ENCODE measurements around the gene B9D1. TPM values are rescaled to one million over a fixed set of nuclear protein-coding genes. Genes with fewer than 3 reads are reported as not detected.
A peak's percentile ranks its signal among the peaks of the same experiment; 100 is the strongest.

The B9D1 gene
- total RNA-seq = 16.1 and 39.7 TPM in 2 replicates

- DNase-seq (ENCODE audit: low read depth, low spot score) = peak; percentile 69
Measured at GRCh38 chr17:19362277-19363113, at the start of gene B9D1. Gene B9D1, minus strand, starts transcription at chr17:19362723. Its CDS starts 154 bp downstream, at chr17:19362569.

GRCh38 chr17:19411631-19412030, 49.1 kb upstream of the B9D1 start:
- DNase-seq (ENCODE audit: low read depth, low spot score) = no peak

- DNase-seq (ENCODE audit: low read depth, low spot score) = no peak
Measured at GRCh38 chr17:19410875-19411620, 48.5 kb upstream of the B9D1 start, which contains the start of gene RNF112. Gene RNF112, plus strand, starts transcription at chr17:19411232. Its CDS starts 177 bp downstream, at chr17:19411409.

- DNase-seq (ENCODE audit: low read depth, low spot score) = no peak
Measured at GRCh38 chr17:19410091-19410490, 47.6 kb upstream of the B9D1 start.

GRCh38 chr17:19409509-19409908, 47.0 kb upstream of the B9D1 start:
- no peak for DNase-seq (ENCODE audit: low read depth, low spot score)

- no peak for DNase-seq (ENCODE audit: low read depth, low spot score)
Measured at GRCh38 chr17:19409066-19409465, 46.5 kb upstream of the B9D1 start.

GRCh38 chr17:19408346-19408710, 45.8 kb upstream of the B9D1 start:
- no peak for DNase-seq (ENCODE audit: low read depth, low spot score)

GRCh38 chr17:19407601-19408345, 45.2 kb upstream of the B9D1 start:
- DNase-seq (ENCODE audit: low read depth, low spot score) = no peak

- DNase-seq (ENCODE audit: low read depth, low spot score) = no peak
Measured at GRCh38 chr17:19405114-19405513, 42.6 kb upstream of the B9D1 start.

GRCh38 chr17:19404264-19404663, 41.7 kb upstream of the B9D1 start:
- DNase-seq (ENCODE audit: low read depth, low spot score) = no peak

GRCh38 chr17:19403021-19403420, 40.5 kb upstream of the B9D1 start:
- DNase-seq (ENCODE audit: low read depth, low spot score) = no peak

GRCh38 chr17:19402171-19402570, 39.6 kb upstream of the B9D1 start:
- no peak for DNase-seq (ENCODE audit: low read depth, low spot score)

- no peak for DNase-seq (ENCODE audit: low read depth, low spot score)
Measured at GRCh38 chr17:19401321-19402010, 38.9 kb upstream of the B9D1 start.

- DNase-seq (ENCODE audit: low read depth, low spot score) = no peak
Measured at GRCh38 chr17:19399750-19400450, 37.4 kb upstream of the B9D1 start.

- DNase-seq (ENCODE audit: low read depth, low spot score) = peak; percentile 60
Measured at GRCh38 chr17:19398301-19399181, 36.0 kb upstream of the B9D1 start.

- DNase-seq (ENCODE audit: low read depth, low spot score) = no peak
Measured at GRCh38 chr17:19397556-19398041, 35.1 kb upstream of the B9D1 start.

GRCh38 chr17:19392303-19392702, 29.8 kb upstream of the B9D1 start:
- DNase-seq (ENCODE audit: low read depth, low spot score) = no peak

GRCh38 chr17:19391432-19391831, 28.9 kb upstream of the B9D1 start:
- no peak for DNase-seq (ENCODE audit: low read depth, low spot score)

- DNase-seq (ENCODE audit: low read depth, low spot score) = no peak
Measured at GRCh38 chr17:19390951-19391350, 28.4 kb upstream of the B9D1 start.

Data from pulmonary artery endothelial cell (primary cell).